HepG2 (cell line): ENCODE measurements around the gene POPDC2. TPM values are rescaled to one million over a fixed set of nuclear protein-coding genes. Genes with fewer than 3 reads are reported as not detected.

Experiments used
- DPF2 ChIP-seq: sonication (generic); formaldehyde crosslinking; IDR thresholded peaks from 2 replicates; pipeline ENCODE4 v1.4.0; 2020; ENCODE audit warnings: mild to moderate bottlenecking, low read depth, missing genetic modification reagents, borderline replicate concordance
- GATAD1 ChIP-seq: IDR thresholded peaks from 2 replicates; pipeline ENCODE4 v1.6.1; 2016; ENCODE audit warnings: missing genetic modification reagents, missing compliant biosample characterization
- HNF4A ChIP-seq: sonication (generic); formaldehyde crosslinking; IDR thresholded peaks from 2 replicates; pipeline ENCODE4 v1.4.0; 2020; ENCODE audit warnings: missing genetic modification reagents
- IRF2 ChIP-seq: IDR thresholded peaks from 2 replicates; pipeline ENCODE4 v1.6.1; 2018; ENCODE audit warnings: missing genetic modification reagents, missing compliant biosample characterization
- KMT2B ChIP-seq: IDR thresholded peaks from 2 replicates; pipeline ENCODE4 v1.6.1; 2016; ENCODE audit warnings: missing genetic modification reagents, missing compliant biosample characterization
- MTF1 ChIP-seq: sonication (generic); formaldehyde crosslinking; IDR thresholded peaks from 2 replicates; pipeline ENCODE4 v1.5.0; 2020; ENCODE audit warnings: missing genetic modification reagents
- MYPOP ChIP-seq: sonication (generic); formaldehyde crosslinking; IDR thresholded peaks from 2 replicates; pipeline ENCODE4 v1.8.1; 2023; ENCODE audit warnings: mild to moderate bottlenecking, moderate library complexity, missing genetic modification reagents
- NKX3-1 ChIP-seq: sonication (generic); formaldehyde crosslinking; IDR thresholded peaks from 2 replicates; pipeline ENCODE4 v1.5.0; 2020; ENCODE audit warnings: missing genetic modification reagents
- NPAS2 ChIP-seq: sonication (generic); formaldehyde crosslinking; IDR thresholded peaks from 2 replicates; pipeline ENCODE4 v1.8.0; 2022; ENCODE audit warnings: mild to moderate bottlenecking, missing genetic modification reagents, borderline replicate concordance
- RARA ChIP-seq: IDR thresholded peaks from 2 replicates; pipeline ENCODE4 v1.6.1; 2016; ENCODE audit warnings: missing genetic modification reagents, missing compliant biosample characterization
- RCOR2 ChIP-seq: IDR thresholded peaks from 2 replicates; pipeline ENCODE4 v1.6.1; 2016; ENCODE audit warnings: missing biosample characterization, missing genetic modification reagents
- REL ChIP-seq: sonication (generic); formaldehyde crosslinking; conservative IDR thresholded peaks from 2 replicates; pipeline ENCODE4 v1.8.0; 2022; ENCODE audit warnings: mild to moderate bottlenecking, missing genetic modification reagents, moderate library complexity
- SRY ChIP-seq: sonication (generic); formaldehyde crosslinking; IDR thresholded peaks from 2 replicates; pipeline ENCODE4 v1.8.0; 2022; ENCODE audit warnings: mild to moderate bottlenecking, missing genetic modification reagents
- SUZ12 ChIP-seq: fragments of 150-350 bp; IDR thresholded peaks from 2 replicates; pipeline ENCODE4 v1.6.1; 2014; ENCODE audit warnings: low read depth, low read length
- ZC3H13 ChIP-seq: sonication (generic); formaldehyde crosslinking; IDR thresholded peaks from 2 replicates; pipeline ENCODE4 v1.8.1; 2023; ENCODE audit warnings: mild to moderate bottlenecking, missing genetic modification reagents, moderate library complexity
- ZMYM2 ChIP-seq: sonication (generic); formaldehyde crosslinking; IDR thresholded peaks from 2 replicates; pipeline ENCODE4 v1.8.0; 2022; ENCODE audit warnings: mild to moderate bottlenecking, missing genetic modification reagents
- ZNF124 ChIP-seq: sonication (generic); formaldehyde crosslinking; IDR thresholded peaks from 2 replicates; pipeline ENCODE4 v1.4.0; 2020; ENCODE audit warnings: missing genetic modification reagents
- ZNF326 ChIP-seq: sonication (generic); formaldehyde crosslinking; IDR thresholded peaks from 2 replicates; pipeline ENCODE4 v1.4.0; 2020; ENCODE audit warnings: missing genetic modification reagents, borderline replicate concordance
- ZNF335 ChIP-seq: sonication (generic); formaldehyde crosslinking; IDR thresholded peaks from 2 replicates; pipeline ENCODE4 v1.4.0; 2020; ENCODE audit warnings: missing genetic modification reagents
- ZNF362 ChIP-seq: sonication (generic); formaldehyde crosslinking; IDR thresholded peaks from 2 replicates; pipeline ENCODE4 v1.4.0; 2020; ENCODE audit warnings: missing genetic modification reagents, mild to moderate bottlenecking, borderline replicate concordance
- ZNF644 ChIP-seq: IDR thresholded peaks from 2 replicates; pipeline ENCODE4 v1.6.1; 2016; ENCODE audit warnings: low read depth
- polyA plus RNA-seq, 8 experiments: library from polyadenylated mRNA; depleted of rRNA in 3 of 8; stranded (reverse) in 7 of 8; unstranded in 1 of 8; fragments of >200 nt; fragmentation: Illumina TruSeq in 4 of 8; extraction: Trizol in 4 of 8; gene quantifications; 2 replicates each; pipeline versions ENCODE4 v1.2.1 to v1.2.3, GENCODE V29; 2011 to 2016; ENCODE audit warnings: low read depth in 4 of 8, missing spikeins in 1 of 8, mixed read lengths in 1 of 8; ENCODE audit not compliant: insufficient read depth in 1 of 8
- total RNA-seq, 5 experiments: library from RNA; depleted of rRNA; stranded (reverse); fragments of >200 nt; fragmentation: Illumina TruSeq; extraction: Trizol; gene quantifications; 2 replicates each; pipeline ENCODE4 v1.2.3, GENCODE V29; 2016; ENCODE audit warnings: low read depth in 1 of 5
- TF ChIP-seq, protein P1 (sequence below): sonication (generic); formaldehyde crosslinking; IDR thresholded peaks from 2 replicates; pipeline ENCODE4 v1.8.1; 2023; ENCODE audit warnings: mild to moderate bottlenecking, inconsistent platforms, moderate library complexity, missing genetic modification reagents, borderline replicate concordance
- TF ChIP-seq, protein P2 (sequence below): IDR thresholded peaks from 2 replicates; pipeline ENCODE4 v1.6.1; 2012; ENCODE audit warnings: inconsistent platforms
- TF ChIP-seq, protein P3 (sequence below): sonication (generic); formaldehyde crosslinking; conservative IDR thresholded peaks from 2 replicates; pipeline ENCODE4 v1.5.0; 2020; ENCODE audit warnings: missing genetic modification reagents
- TF ChIP-seq, protein P4 (sequence below): sonication (generic); formaldehyde crosslinking; IDR thresholded peaks from 2 replicates; pipeline ENCODE4 v1.8.1; 2023; ENCODE audit warnings: mild to moderate bottlenecking, missing genetic modification reagents

Gene POPDC2
- total and polyA plus RNA-seq, 2 of the 13 experiments (the other 11 are each of a cell fraction or from before 2014, with no cell fraction given): 0.18 to 0.58 TPM

DNA sequence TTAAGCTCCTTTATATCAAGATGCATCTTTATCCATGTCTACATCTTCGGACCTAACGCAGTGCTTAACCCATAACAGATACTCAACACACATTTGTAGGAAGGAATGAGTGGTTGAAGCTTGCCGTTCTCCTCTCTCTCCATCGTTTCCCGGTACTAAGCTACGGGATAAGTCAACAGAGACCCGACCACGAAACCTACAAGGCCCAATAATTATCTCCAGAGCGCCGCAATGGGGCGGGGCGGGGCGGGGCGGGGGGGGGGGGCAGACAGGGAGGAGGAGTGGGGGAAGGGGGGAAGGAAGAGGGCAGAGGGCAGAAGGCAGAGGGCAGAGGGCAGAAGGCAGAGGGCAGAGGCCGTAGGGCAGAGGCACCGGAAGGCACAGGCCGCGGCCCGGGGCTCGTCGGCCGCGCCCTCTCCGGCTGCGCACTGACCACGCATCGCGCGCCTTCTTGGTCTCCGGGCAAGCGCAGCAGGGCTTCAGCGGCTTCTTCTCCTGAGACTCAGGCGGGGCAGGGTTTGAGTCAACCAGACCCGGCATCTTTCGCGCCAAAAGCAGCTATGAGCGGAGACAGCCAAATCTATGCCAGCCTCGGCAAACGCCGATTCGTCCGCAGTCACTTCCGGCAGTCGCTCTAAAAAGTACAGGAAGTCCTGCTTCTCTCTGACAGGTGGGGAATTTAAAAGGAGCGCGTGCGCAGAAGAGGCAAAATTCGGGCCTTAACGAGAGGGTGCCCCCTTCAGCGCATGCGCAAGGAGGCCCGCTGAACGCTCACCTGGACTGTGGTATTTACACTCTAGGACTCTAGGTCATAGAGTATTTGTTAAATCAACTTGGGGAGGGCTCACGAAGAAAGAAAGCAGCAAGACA lies 16.6 kb upstream of the POPDC2 start, which contains the start of gene COX17 (continued):
- TF ChIP-seq, protein P1, sequence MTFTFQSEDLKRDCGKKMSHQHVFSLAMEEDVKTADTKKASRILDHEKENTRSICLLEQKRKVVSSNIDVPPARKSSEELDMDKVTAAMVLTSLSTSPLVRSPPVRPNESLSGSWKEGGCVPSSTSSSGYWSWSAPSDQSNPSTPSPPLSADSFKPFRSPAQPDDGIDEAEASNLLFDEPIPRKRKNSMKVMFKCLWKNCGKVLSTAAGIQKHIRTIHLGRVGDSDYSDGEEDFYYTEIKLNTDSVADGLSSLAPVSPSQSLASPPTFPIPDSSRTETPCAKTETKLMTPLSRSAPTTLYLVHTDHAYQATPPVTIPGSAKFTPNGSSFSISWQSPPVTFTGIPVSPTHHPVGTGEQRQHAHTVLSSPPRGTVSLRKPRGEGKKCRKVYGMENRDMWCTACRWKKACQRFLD (CRISPR knock-in tag): no peak
- TF ChIP-seq ZNF124 (CRISPR knock-in tag): peak; percentile 59; the same call in 1 of the 2 replicates
- no peak for TF ChIP-seq DPF2 (CRISPR knock-in tag)
- TF ChIP-seq, protein P2, sequence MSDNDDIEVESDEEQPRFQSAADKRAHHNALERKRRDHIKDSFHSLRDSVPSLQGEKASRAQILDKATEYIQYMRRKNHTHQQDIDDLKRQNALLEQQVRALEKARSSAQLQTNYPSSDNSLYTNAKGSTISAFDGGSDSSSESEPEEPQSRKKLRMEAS: peak; percentile 51; the same call in 1 of the 2 replicates
- TF ChIP-seq ZNF326 (CRISPR knock-in tag): no peak
- peak; percentile 84 for TF ChIP-seq GATAD1 (CRISPR knock-in tag)
- TF ChIP-seq KMT2B (CRISPR knock-in tag): peak; percentile 80
- no peak; the same call in 1 of the 2 replicates for TF ChIP-seq RARA (CRISPR knock-in tag)
- TF ChIP-seq MTF1: no peak
- TF ChIP-seq HNF4A (CRISPR knock-in tag): peak; percentile 64
- no peak for TF ChIP-seq SUZ12
- 0 out of 2 replicates have a peak, but pooled peaks have one; percentile 27 for TF ChIP-seq ZMYM2 (CRISPR knock-in tag)
- 0 out of 2 replicates have a peak, but pooled peaks have one; percentile 20 for TF ChIP-seq NKX3-1 (CRISPR knock-in tag)
- TF ChIP-seq REL: no peak
- TF ChIP-seq ZC3H13: no peak
- TF ChIP-seq RCOR2 (CRISPR knock-in tag): no peak
- TF ChIP-seq MYPOP (CRISPR knock-in tag): 0 out of 2 replicates have a peak, but pooled peaks have one; percentile 45
- TF ChIP-seq IRF2: peak; percentile 57
- 0 out of 2 replicates have a peak, but pooled peaks have one; percentile 17 for TF ChIP-seq ZNF644
- no peak for TF ChIP-seq NPAS2 (CRISPR knock-in tag)
- no peak for TF ChIP-seq ZNF362 (CRISPR knock-in tag)
- peak; percentile 54; the same call in 1 of the 2 replicates for TF ChIP-seq ZNF335
- TF ChIP-seq, protein P3, sequence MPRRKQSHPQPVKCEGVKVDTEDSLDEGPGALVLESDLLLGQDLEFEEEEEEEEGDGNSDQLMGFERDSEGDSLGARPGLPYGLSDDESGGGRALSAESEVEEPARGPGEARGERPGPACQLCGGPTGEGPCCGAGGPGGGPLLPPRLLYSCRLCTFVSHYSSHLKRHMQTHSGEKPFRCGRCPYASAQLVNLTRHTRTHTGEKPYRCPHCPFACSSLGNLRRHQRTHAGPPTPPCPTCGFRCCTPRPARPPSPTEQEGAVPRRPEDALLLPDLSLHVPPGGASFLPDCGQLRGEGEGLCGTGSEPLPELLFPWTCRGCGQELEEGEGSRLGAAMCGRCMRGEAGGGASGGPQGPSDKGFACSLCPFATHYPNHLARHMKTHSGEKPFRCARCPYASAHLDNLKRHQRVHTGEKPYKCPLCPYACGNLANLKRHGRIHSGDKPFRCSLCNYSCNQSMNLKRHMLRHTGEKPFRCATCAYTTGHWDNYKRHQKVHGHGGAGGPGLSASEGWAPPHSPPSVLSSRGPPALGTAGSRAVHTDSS (CRISPR knock-in tag): no peak
- TF ChIP-seq SRY (CRISPR knock-in tag): peak; percentile 75; the same call in 1 of the 2 replicates
- TF ChIP-seq, protein P4, sequence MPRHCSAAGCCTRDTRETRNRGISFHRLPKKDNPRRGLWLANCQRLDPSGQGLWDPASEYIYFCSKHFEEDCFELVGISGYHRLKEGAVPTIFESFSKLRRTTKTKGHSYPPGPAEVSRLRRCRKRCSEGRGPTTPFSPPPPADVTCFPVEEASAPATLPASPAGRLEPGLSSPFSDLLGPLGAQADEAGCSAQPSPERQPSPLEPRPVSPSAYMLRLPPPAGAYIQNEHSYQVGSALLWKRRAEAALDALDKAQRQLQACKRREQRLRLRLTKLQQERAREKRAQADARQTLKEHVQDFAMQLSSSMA: peak; percentile 51; the same call in 1 of the 2 replicates
